NCI-H2196 treated with DMSO at 0.1 percent for 48 hours (cell line): ENCODE results near the gene CNTN6.

Source experiments
- DNase-seq: peaks from one replicate; lab custom pipeline; 2025; ENCODE audit not compliant: unreplicated experiment; lab: John Stamatoyannopoulos, UW

The CNTN6 gene

DNA sequence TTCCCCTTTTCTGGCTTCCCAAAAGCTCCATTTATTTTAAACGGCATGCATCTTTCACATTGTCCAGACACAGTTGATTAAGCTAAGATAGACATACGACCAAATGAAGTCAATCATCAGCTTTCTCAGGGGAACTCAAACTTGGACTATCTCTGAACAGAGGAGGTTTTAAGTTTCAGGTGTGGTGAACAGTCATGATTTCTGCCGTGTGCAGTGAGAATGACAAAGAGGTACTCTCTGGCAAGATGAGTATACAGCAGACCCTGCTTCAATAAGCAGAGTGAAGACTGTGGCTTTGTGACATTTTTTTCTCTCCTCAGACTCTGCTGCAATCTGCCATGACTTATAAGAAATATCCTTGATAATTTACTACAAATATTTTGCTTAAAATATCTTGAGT is 307.7 kb downstream of the CNTN6 start:
- no peak for DNase-seq

DNA sequence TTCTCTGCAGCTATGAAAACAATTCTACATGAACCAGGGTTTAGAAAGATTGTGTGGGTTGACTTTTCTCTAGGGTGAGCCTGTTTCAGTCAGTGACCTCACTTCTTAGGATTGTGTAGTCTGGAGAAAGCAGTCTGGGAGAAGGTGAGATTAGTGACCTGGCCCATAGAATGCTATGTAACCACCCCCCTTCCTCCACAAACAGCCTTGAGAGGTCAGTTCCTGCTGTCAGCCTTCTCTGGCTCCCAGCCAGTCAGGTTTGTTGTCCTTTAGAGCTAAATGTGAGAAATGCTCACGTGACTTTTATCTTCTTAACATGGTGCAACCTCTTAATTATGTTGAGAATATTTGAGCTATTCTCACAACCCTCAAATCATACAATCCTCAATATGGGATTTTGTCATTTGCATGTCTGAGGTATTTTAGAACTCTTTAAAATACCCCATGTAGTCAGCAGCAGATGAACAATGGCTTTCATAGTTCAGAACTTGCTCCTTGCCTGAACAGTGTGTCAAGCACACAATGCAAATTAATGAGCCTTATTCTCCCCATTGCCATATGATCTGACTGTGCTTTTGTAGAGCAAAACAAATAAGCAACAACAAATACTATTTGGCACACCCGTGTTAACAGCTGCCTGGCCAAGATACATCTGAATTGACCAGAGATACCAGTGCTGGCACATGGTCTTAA is 311.6 kb downstream of the CNTN6 start:
- no peak for DNase-seq

DNA sequence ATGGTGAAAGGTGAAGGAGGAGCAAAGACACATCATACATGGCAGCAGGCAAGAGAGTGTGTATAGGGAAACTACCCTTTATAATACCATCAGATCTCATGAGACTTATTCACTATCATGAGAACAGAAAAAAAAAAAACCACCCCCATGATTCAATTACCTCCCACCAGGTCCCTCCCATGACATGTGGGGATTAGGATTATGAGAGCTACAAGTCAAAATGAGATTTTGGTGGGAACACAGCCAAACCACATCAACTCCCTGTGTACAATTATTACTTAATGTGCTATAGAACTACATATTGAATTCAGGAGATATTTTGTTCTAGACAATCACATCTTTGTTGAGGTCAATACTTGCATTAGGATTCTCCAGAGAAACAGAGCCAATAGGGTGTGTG is 313.4 kb downstream of the CNTN6 start:
- DNase-seq = no peak

DNA sequence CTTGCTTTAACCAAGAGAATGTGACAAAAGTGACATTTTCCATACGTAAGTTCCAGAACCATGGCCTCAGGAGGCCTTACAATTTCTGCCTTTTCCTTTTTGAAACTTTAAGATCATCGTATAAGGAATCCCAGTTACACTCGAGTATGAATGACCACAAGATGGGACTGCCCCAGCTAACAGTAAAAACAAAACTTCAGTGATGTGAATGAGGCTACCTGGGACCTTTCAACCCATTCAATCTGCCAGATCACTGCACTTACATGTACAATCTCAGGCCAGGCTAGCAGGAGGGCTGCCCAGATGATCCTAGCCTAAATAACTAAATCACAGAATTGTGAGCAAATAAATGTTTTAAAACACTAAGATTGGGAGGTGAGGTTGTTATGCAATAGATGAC is 328.8 kb downstream of the CNTN6 start:
- no peak for DNase-seq

DNA sequence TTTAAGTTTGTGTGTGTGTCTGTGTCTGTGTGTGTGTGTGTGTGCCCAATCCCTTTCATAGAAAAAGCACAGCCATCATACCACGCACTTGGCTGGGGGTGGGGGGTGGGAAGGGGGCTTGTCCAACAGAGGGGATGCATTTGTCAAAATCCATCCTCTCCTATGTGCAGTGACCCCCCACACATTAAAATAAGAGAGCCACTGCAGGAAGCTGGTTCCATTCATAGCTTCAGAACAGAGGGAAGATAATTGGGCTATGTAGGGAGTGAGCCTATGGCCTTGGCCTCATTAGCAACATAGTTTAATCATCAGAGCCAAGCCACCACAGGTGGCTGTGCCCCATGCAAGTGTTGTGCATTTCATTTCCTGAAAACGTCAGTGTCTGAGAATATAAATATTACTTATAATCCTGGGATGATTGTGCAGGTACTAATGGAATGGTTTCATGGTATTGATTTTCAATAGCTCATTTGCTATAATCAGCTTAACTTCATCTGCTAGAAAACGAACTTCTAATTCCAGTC is 330.8 kb downstream of the CNTN6 start:
- DNase-seq = no peak

DNA sequence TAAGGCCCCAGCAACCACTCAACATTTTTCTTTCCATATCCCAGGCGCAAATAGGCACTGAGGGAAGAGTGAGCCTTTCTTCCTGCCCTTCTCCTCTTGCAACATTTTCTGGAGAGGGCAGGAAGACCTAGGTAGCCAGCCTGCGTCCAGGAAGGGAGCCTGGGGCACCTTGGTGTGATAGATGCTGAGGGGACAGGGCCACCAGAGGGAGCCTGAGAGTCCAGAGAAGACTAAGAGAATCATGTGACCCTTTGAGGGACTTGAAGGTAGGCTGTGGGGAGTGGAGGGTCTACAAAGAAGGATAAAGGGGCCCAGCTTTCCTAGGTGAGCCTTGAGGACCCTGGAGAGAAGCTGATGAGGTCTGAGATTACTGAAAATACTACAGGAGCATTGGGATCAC is 346.6 kb downstream of the CNTN6 start:
- no peak for DNase-seq

DNA sequence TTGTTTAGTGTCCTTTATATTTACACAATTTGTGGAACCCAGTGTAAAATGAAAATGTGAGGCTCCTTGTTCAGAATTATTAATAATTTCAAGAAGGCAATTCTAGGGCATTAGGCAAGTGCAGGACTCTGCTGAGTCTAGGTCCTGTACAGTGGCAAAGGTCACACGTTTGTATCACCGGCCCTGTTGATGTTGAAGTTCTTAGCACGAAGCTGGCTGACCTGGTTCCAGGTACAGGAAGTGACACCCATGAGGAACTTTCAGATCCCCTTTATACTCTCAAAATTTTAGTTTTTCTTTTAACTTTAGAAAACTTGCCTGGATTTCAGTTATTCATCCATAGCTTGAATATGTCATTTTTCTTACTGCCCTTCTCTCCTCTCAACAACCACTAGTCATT is 349.4 kb downstream of the CNTN6 start:
- DNase-seq = no peak

DNA sequence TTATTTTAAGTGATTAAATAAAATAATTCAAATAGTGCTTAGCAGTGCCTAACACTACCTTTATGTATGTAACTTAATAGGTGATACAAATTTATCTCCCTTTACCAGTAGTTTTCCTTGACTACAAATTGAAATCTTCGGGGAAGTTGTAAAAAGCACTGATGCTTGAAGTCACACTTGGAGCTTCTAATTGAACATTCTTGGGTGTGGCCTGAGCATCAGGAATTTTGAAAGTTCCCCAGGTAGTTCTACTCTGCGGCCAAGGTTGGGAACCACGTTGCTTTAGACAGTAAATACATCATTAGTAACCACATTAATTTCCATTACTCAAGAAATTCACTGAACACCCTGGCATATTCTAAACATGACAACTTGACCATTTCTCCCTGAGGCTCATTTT is 351.4 kb downstream of the CNTN6 start:
- no peak for DNase-seq

DNA sequence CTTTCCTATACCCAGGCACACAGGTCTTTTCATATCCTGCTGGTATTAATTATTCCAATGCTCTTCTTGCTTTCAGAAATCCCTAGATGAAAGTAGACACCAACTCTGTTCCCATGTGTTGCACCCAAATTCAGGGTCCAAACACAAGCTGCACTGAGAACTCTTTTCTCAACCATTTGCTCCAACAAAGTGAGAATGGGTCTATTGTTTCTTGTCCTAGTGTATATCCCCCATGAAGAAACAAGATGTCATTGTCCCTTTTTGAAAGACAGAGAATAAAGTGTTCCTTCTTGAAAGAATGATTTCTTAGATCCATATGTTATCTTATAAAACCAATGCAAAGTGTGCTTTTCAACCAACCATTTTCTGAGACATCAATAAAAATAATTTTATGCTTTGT is 353.7 kb downstream of the CNTN6 start:
- DNase-seq = no peak

DNA sequence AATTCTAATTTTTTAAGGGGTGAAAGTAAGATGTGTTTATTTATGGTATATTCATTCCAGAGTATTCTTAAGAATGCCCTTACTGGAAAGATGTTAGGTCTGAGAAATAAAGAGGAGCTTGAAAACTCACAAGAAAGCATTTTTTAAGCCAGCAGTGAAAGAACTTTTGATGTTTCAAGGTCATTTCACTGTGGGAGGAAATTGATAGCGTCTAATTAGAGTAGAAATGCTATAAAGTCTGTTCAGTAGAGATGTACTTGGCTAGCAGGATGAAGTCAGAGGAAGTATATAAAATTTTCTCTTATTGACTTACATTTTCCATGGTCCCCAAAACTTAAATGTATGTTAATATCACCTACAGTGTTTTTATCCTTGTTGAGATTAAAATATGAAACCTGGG is 354.6 kb downstream of the CNTN6 start:
- DNase-seq = no peak

DNA sequence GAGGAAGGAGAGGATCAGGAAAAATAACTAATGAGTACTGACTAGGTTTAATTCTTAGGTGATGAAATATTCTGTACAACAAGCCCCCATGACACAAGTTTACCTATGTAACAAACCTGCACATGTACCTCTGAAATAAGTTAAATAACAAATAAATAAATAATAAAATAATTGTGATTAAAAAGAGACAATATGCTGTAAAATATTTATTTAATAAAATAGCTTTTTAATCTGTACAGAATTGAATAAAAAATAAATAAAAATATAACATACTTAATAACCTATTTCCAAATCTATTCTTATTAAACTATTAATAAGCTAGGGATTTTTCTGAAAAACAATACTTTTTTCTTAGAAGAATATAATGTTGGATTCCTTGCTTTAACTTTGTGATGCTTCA is 355.6 kb downstream of the CNTN6 start:
- no peak for DNase-seq
